NCI-H1092 (cell line): Measurements from ENCODE around the gene PGLYRP3.

Source experiments
- DNase-seq: peaks from one replicate; lab custom pipeline; 2025; lab: John Stamatoyannopoulos, UW

Gene PGLYRP3

DNA sequence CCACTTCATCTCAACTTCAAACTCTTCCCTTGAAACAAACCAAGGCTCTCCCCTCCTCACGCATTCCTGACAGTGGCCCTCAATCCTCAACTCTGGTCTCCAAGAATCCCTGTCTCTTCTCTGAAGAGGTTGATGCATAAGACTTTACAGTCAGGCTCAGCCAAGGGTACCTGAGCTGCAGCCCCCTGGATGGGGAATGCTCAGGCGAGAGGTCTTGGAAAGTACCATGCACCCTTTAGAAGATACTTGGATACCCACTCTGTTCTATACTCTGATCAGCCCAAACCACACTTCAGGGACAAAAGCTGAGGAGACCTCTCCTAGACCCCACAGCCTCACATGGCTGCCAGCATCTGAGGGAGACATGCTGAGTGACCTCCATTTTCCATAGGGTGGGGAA, 536 bp upstream of the PGLYRP3 start:
- no peak for DNase-seq

DNA sequence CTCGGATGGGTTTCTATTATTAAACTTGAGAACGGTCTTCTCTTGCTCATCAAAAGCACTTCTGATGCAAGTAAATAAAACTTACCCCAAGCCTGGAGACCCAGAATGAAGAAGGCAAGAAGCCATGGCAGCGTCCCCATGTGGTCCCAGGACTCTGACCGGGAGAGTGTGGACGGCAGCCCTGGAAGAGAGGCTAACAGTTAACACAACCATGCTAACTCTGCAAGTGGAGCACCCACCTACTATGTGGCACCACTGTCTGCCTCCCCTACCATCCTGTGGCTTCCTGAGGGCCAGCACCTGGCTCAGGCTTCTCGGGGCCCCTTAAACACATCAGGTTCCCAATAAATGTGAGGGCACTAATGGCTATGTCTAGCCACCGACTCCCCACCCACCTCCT, 2.2 kb downstream of the PGLYRP3 start:
- no peak for DNase-seq

DNA sequence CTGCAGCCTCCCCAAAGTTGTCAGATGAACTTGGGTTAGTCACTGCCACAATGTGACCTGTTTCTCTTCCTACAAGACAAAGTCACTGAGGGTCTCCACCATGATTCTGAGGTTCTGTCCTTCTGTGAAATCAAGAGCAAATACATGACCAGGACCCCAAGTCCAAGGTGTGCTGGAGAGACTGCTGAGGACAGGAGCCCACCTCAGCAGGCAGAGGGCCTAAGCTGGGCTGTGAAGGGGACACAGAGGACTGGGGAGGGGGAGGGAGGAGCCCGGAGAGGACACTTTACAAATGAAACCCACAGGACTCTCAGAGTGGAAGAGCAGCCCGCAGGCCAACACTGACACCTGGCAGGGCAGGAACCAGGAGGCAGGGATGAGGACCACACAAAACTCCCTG, 3.3 kb downstream of the PGLYRP3 start:
- no peak for DNase-seq

DNA sequence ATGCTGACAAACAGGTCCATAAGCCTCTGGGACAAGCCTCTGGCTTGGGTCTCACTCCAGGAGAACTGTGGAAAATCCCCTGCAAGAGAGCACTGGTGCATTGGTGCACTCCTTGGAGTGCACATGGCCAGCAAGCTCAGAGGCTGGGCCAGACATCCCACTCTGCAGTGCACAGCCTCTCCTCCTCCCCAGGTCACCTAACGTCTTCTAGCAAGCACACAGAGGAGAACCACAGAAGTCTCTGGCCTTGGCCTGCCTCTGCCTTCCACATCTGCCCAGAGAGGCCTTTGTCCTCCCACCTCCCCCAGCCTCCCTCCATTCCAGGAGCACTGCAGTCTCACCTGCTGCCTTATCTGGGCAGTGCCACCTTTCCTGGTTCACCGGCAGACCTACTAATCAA, 4.2 kb downstream of the PGLYRP3 start:
- no peak for DNase-seq

DNA sequence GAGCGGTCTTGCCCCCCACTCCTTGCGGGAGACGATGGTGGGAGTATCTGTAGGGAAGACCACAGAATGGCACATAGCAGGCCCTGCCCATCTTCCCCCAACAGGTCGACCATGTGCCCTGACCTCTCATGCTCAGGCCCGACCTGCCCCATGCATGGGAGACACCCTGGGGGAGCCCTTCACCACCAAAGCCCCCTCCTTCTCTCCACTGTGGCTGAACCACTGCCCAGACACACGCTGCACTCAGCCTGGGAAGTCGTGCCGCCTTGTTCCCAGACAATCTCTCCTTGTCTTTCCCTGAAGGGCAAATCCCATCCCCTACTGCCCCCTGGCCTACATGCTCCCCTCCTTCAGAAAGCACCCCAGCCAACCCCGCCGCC, 5.5 kb downstream of the PGLYRP3 start:
- DNase-seq = no peak

DNA sequence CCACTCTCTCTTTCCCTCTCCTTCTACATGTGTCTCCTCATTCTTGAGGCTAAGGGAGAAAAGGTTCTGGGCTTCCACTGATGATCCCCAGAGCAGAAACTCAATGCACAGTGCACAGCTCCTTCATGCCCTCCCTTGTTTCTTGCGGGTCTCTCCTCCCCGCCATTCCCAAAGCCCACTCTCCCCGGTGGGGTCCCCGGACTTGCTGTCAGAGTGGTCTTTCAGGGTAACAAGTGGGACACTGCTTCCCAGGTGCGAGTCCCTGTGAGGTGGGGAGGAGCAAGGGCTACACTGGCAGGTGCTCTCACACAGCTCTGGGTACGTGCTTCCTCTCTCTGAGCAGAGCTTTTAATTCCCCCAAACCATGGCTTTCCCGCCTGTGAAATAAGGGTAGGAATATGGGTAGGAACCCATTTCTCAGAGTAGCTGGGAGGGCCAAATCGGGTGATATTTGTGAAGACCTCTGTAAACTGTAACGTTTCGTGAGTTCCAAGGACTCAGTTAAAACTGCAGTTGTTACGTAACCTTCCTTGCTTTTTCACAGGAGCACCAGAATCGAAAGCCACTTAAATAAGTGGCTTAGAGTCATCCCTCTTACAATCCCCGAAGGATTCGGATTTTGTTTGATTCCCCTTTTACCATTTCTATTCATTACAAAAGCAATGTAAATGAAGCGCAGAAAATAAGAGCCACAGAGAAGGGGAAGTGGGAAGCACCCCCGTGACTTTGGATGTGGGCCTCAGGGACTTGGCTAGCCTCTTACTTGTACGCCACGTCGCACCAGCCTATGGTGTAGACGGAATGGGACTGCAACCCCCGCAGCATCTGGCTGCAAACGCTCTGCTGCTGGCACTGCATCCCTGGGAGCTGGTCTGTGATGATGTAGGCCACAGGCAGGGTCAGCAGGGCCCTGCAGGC, 6.2 kb downstream of the PGLYRP3 start:
- DNase-seq = no peak

DNA sequence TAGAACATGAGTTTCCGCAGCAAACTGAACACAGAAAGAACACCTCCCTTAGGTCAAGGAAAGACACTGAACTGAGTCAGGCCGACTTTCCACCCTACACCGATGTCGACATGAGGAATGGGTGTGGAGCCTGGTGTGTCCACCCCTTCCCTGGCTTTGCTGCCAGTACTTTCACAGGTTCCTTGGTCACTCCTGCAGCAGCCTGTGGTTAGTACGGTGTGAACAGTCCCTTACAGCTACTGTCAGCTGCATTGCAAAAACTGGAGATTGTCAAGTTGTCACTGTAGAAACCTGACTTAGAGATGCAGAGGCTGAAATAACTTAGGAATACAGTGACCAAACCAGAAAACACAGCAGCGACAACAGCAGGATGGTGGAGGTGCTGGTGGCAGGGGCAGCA, 7.1 kb downstream of the PGLYRP3 start:
- no peak for DNase-seq

DNA sequence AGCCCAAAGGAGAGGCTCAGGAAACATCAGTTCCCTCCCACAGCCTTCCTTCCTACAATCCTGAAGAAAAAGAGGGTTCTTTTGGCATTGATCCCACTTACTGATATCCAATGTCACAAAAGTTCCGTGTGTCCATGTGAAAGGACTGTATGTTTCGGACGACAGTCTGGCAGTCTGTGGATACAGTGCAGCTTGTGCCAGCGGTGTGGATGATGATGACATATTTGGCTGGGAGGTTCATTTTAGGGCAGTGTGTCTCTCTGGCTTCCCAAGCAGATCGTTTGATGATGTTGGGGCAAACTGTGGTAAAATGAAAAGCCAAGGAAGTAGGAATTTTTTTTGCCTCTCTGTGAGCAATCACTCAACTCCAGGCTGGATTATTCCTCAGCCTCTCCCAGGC, 10.4 kb downstream of the PGLYRP3 start:
- DNase-seq = no peak

DNA sequence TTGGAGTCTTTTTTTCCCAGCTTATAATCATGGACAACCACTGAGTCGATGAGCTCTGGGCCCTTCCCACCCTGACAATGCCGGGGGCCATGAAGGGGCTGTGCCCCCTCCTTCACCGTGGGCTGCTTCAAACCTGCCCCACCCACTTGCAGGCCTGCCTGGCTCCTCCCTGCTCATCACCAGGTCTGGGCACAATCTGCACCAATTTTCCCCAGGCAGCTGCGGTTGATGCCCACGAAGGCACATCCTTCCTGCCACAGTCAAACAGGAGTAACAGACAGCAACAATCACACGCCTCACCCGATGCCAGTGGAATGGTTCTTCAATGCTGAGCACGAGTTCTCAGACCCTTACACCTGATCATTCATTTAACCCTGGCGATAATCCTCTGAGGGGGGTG, 18.9 kb downstream of the PGLYRP3 start:
- no peak for DNase-seq

DNA sequence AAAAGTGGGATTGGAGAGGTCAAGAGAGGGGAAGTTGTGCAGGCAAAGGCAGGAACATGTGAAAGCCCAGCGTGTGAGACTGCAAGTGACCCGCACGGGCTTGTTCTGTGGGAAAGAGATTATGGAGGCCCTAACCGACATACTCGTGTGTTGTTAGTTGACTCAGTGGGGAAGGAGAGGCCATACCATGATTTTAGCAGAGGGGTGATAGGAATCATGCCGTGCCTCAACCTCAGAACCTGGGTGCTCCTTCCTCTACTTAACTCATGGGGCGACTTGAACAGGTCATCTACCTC, 19.3 kb downstream of the PGLYRP3 start:
- no peak for DNase-seq

DNA sequence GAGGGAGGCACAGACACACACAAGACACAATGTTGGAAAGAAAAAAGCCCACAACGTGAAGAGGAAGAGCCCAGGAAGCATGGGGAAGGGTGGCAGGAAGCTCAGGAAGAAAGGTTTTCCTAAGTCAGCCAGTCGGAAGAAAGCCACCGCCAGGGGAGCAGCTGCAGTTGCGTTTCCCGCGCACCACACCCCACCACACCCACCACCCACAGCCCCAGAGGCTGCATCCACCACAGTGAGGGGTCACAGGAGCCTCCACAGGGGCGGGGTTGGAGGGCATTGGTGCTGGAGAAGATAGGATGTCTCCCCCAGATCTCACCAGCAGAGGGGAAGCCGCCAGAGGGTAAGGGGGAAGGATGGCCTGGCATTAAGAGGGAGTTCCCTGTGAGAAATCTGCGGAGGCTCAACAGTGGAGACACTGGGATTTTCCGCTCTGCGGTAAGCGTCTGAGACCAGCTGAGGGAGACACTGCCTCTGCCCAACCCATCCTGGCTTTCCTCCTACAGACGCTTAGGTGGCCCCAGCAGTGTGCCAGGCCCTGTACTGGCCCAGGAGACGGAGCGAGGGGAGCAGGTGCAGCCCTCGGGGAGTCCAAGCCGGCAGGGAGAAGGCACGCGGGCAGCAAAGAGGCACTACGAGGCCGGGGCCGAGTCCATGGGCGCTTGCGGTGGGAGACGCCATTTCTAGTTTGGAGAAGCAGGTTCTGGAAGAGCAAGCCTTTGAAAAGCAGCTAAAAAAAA, 19.8 kb downstream of the PGLYRP3 start:
- DNase-seq = no peak

DNA sequence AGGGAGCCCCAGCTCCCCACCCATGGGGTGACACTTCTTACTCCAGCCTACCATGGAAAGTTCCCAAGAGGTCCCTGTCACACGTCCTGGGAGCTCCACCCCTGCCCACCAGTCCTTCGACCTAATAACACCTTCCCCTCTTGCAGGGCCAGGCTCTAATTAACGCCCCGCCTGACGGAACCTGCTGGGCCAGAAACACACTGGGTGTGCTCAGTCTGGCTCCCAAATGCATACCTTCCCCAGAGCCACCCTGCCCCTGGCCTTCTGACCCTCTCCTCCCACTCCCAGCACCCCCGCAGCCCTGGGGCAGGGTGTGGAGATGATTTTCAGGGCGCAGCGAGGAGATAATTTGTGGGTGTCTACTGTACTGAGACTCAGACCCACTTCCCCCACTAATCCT, 20.6 kb downstream of the PGLYRP3 start:
- no peak for DNase-seq

DNA sequence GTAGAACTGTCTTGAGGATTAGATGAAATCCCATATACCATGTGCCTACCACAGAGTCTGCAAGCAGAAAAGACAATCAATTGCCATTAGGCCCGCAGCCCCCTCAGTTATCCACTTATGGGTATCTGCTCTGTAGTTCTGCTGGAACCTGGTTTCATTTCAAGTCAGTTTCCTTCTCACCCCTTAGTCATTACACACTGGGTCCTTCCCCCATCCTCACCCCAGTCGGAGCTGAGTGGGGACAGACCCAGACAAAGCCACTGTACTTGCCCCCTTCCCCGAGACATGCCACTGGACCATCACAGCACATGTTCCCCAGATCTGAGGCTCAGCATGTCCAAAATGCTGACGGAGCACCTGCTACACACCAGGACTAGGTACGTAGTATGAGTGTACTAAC, 21.2 kb downstream of the PGLYRP3 start:
- no peak for DNase-seq

DNA sequence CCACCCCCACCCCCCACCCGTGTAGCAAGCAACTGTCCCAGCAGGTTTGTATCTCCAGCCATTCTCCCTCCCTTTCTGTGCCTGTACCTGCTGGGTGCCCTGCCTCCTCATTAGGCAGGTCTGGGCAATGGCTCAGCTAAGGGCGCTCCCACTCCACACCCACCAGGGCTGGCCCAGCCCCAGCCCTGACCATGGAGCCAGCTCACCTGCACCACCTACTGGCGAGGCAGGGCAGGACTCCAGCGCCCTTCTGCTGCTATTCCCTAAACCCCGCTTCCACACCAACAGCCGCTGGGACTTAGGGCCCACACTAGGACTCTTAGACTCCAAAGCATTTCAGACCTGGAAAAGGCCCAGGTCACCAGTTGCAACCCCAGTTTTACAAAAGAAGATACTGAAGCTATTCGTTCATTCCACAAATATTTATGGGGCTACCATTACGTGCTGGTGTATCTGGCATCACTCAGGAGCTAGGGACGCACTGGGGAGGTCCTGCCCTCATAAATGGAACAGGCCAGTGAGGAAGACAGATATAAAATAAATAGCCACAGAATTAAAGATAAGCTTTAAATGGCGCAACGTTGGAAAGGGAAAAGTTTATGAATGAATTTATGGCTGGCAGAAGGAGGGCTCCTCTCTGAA, 24.0 kb downstream of the PGLYRP3 start:
- no peak for DNase-seq

DNA sequence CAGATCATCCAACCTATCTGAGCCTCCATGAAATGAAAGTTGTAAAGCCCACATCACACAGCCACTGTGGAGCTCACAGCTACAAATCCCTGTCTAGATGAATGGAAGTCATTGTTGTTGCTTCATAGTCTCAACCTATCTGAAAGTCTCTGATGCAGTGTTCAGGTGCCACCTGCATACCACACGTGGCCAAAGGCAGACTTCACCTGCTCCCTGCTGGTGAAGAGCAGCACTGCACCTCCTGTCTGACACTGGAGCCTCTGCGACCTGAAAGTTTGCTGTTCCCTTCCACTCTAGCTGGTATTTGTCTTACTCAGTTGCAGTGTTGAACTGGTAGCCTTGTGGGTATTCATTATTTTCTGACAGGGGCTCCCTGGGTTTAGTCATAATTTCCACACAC, 34.9 kb downstream of the PGLYRP3 start:
- no peak for DNase-seq

DNA sequence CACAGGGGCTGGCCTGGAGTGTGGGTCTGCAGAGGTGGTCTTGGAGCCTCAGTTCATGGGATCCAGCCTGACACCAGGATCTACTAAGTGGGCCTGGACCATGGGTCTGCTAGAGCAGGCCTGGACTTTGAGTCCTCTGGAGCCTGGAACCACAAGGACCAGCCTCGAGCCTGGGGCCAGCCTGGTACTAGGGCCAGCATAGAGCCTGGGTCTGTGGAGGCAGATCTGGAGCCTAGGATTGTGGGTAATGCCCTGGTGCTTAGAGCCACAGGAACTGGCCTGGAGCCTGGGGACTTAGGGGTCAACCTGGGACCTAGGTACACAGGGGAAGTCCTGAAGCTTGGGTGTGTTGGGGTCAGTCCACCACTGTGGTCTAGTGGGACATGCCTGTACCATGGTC, 40.6 kb downstream of the PGLYRP3 start:
- no peak for DNase-seq

DNA sequence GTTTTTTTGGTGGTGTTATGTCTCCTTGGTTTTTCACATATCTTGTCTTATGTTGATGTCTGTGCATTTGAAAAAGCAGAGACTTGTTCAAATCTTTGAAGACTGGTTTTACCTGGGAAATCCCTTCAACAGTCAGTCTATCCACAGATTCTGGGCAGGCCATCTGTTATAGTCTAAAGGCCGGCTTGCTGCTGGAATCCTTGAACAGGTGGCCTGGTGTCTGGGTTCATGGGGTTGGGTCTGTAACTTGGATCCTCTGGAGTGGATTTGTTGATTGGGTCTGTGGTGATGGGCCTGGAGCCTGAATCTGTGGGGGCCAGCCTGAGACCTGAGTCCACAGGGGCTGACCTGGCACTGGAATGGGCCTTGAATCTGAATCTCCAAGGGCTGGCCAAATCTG, 41.0 kb downstream of the PGLYRP3 start:
- no peak for DNase-seq

DNA sequence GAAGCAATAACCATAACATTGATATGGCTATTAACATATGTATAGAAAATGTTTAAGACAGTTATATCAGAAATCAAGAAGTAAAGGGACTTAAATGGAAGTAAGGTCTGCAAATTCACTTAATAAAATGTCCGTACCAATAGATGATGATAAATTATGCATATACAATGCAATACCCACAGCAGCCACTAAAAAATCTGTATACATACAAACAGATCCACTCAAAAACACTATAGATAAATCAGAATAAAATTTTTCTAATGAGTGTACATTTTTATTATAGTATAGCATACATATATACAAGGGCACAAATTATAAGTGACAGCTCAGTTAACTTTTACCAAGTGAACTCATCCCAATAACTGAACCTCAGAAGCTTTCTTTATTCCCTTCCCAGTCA, 47.3 kb downstream of the PGLYRP3 start:
- DNase-seq = no peak

DNA sequence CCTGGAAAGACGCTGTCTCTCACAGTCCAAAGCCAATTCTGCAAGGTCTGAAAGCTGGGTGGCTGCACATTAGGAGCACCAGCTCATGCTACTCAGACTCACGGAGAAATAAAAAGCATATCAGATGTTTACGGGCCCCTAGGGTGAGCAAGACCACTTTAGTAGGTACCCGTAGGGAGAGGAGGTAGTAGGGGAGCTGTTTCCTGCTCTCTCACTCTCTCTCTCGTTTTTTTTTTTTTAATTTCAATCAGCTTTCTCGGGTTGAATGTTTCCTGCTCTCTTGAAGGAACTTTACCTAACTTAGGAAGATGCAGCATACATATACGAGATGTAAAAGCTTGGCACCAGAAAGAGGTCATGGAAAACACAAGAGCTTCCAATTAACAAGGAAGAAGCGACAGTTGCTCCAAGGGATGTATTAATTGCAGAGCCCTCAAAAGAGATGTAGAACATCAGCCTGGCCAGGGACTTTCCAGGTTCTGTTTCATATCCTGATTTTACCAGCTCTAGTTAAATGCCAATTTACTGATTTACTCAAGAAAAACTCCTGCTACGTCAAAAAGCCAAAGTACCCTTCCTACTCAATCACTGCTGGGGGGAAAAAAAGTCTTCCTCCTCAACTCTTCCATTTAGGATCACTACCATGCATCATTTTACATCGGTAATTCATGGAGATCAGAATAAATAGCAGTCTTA, 50.1 kb downstream of the PGLYRP3 start:
- DNase-seq = no peak

DNA sequence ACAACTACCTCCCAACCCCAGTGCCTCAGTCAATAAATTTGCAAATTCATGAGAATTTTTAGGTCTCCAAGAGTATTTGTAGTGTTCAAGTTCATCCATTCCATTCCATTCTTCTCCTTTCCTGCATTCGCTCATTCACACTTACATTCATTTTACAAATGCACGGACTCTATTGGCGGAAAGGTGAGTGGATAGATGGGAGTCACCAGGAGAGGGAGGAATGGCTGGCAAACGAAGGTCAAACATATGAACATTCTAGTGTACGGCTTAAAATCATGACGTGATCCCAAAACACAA, 50.7 kb downstream of the PGLYRP3 start:
- no peak for DNase-seq

DNA sequence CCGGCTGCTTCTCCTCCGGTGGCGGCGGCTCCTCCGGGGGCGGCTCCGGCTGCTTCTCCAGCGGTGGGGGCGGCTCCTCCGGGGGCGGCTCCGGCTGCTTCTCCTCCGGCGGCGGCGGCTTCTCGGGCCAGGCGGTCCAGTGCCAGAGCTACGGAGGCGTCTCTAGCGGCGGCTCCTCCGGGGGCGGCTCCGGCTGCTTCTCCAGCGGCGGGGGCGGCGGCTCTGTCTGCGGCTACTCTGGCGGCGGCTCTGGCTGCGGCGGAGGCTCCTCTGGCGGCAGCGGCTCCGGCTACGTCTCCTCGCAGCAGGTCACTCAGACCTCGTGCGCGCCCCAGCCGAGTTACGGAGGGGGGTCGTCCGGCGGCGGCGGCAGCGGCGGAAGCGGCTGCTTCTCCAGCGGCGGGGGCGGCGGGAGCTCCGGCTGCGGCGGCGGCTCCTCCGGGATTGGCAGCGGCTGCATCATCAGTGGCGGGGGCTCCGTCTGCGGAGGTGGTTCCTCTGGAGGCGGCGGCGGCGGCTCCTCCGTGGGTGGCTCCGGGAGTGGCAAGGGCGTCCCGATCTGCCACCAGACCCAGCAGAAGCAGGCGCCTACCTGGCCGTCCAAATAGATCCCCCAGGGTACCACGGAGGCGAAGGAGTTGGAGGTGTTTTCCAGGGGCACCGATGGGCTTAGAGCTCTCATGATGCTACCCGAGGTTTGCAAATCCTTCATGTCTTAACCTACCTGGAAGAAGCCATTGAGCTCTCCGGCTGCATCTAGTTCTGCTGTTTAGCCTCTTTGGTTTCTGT, 51.3 kb downstream of the PGLYRP3 start:
- DNase-seq = peak; percentile 12
